Measurements from ENCODE around the gene MAML3.

The MAML3 gene

GRCh38 chr4:139685180-139685579 lies 468.8 kb downstream of the MAML3 start:
- H3K4me3 ChIP-seq (ENCODE audit: low read depth, low read length, poor library complexity, severe bottlenecking), result no peak overlapping the region
- no peaks in the 10 kb centered on the region for H3K79me2 ChIP-seq (ENCODE audit: insufficient read depth, low read length)
- no peaks in the 10 kb centered on the region for H3F3A ChIP-seq (ENCODE audit: insufficient read depth, low read length)
- H3K9me2 ChIP-seq (ENCODE audit: low read depth, low read length), result no peaks in the 10 kb centered on the region
- no peak overlapping the region for H3K4me2 ChIP-seq (ENCODE audit: low read length)
- H3K4me1 ChIP-seq (ENCODE audit: insufficient read depth, low read length, severe bottlenecking), result no peaks in the 10 kb centered on the region
- H3K27ac ChIP-seq (ENCODE audit: low read depth, low read length, poor library complexity, severe bottlenecking), result no peak overlapping the region
- peaks cover 8% of the 10 kb centered on the region; the same call in 1 of the 2 replicates for H3K36me3 ChIP-seq (ENCODE audit: insufficient read depth, low read length)
- TF ChIP-seq EZH2 (IDR thresholded peaks at IDR 0.05; ENCODE audit: borderline replicate concordance, low read length) (no peak), CTCF (IDR thresholded peaks at IDR 0.05; ENCODE audit: low read length) (no peak)
- no peak overlapping the region for H2AFZ ChIP-seq (ENCODE audit: low read length)
- H3K9me3 ChIP-seq (ENCODE audit: low read length), result no peaks in the 10 kb centered on the region
- no peak overlapping the region for H3K9ac ChIP-seq (ENCODE audit: low read length)
- H3K27me3 ChIP-seq (ENCODE audit: insufficient read depth, low read length), result no peaks in the 10 kb centered on the region
- no peaks in the 10 kb centered on the region for H4K20me1 ChIP-seq (ENCODE audit: insufficient read depth, low read length)

- Histone ChIP-seq H3K4me1 (ENCODE audit: insufficient read depth, low read length, severe bottlenecking) (no peaks in the 10 kb centered on the region), H3K27me3 (ENCODE audit: insufficient read depth, low read length) (no peaks in the 10 kb centered on the region), H3F3A (ENCODE audit: insufficient read depth, low read length) (no peaks in the 10 kb centered on the region), H3K9ac (ENCODE audit: low read length) (no peak overlapping the region), H3K9me2 (ENCODE audit: low read depth, low read length) (no peaks in the 10 kb centered on the region), H4K20me1 (ENCODE audit: insufficient read depth, low read length) (no peaks in the 10 kb centered on the region), H3K79me2 (ENCODE audit: insufficient read depth, low read length) (no peaks in the 10 kb centered on the region), H3K36me3 (ENCODE audit: insufficient read depth, low read length) (peaks cover 11% of the 10 kb centered on the region), H3K9me3 (ENCODE audit: low read length) (no peaks in the 10 kb centered on the region), H3K4me2 (ENCODE audit: low read length) (no peak overlapping the region), H3K27ac (ENCODE audit: low read depth, low read length, poor library complexity, severe bottlenecking) (no peak overlapping the region), H2AFZ (ENCODE audit: low read length) (no peak overlapping the region), H3K4me3 (ENCODE audit: low read depth, low read length, poor library complexity, severe bottlenecking) (no peak overlapping the region)
- TF ChIP-seq CTCF (IDR thresholded peaks at IDR 0.05; ENCODE audit: low read length), result no peak
- TF ChIP-seq EZH2 (IDR thresholded peaks at IDR 0.05; ENCODE audit: borderline replicate concordance, low read length), result no peak
Measured at GRCh38 chr4:139684351-139684750, 469.6 kb downstream of the MAML3 start.

GRCh38 chr4:139682741-139683151 lies 471.2 kb downstream of the MAML3 start:
- Histone ChIP-seq H3K9me3 (ENCODE audit: low read length) (no peaks in the 10 kb centered on the region), H3K27ac (ENCODE audit: low read depth, low read length, poor library complexity, severe bottlenecking) (no peak overlapping the region), H4K20me1 (ENCODE audit: insufficient read depth, low read length) (no peaks in the 10 kb centered on the region), H3K4me3 (ENCODE audit: low read depth, low read length, poor library complexity, severe bottlenecking) (no peak overlapping the region), H3K4me2 (ENCODE audit: low read length) (no peak overlapping the region), H3K9me2 (ENCODE audit: low read depth, low read length) (no peaks in the 10 kb centered on the region), H3K36me3 (ENCODE audit: insufficient read depth, low read length) (peaks cover 24% of the 10 kb centered on the region), H3F3A (ENCODE audit: insufficient read depth, low read length) (no peaks in the 10 kb centered on the region), H3K79me2 (ENCODE audit: insufficient read depth, low read length) (no peaks in the 10 kb centered on the region), H3K27me3 (ENCODE audit: insufficient read depth, low read length) (no peaks in the 10 kb centered on the region), H3K9ac (ENCODE audit: low read length) (no peak overlapping the region), H3K4me1 (ENCODE audit: insufficient read depth, low read length, severe bottlenecking) (no peaks in the 10 kb centered on the region), H2AFZ (ENCODE audit: low read length) (no peak overlapping the region)
- TF ChIP-seq CTCF (IDR thresholded peaks at IDR 0.05; ENCODE audit: low read length), result no peak
- no peak for TF ChIP-seq EZH2 (IDR thresholded peaks at IDR 0.05; ENCODE audit: borderline replicate concordance, low read length)
